ENCODE results near the gene FRMD8. TPM values are rescaled to one million over a fixed set of nuclear protein-coding genes. Genes with fewer than 3 reads are reported as not detected.

Gene FRMD8
- total RNA-seq, 1 donor from 2014 or later = 8.4 TPM

DNA sequence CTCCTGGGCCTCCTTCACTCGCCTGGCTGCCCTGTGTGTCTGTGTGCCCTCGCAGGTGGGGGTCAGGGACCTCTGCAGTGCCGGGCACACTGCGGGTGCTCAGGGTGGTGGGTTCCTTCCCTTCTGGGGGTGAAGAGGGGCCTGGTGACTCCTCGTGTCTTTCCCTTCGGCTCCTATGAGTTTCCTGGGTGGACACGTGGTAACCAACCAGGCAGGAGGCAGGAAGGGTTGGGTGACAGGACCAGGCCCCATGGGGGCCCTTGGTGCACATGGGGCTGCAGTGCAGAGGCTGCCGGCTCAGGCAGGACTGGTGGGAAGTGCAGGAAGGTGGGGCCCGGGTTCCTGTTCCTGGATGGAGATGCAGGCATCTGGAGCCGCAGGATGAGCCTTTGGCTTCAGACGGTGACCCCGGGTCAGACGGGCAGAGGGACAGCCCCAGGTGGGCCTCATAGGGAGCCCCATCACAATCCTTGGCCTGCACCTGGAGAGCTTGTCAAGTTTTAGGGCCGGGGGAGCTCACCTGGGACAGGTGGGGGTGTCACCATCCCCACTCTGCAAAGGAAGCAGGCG is 9.6 kb downstream of the FRMD8 start:
- intact Hi-C loops (cut with micrococcal nuclease) = no loop called here
- Histone ChIP-seq H3K27me3 (ENCODE audit: low read depth) (no peaks in the 10 kb centered on the region), H3K36me3 (peaks cover 72% of the 10 kb centered on the region), H3K9me3 (replicated peaks) (no peaks in the 10 kb centered on the region), H3K4me1 (peaks cover 26% of the 10 kb centered on the region), H3K4me3 (no peak overlapping the region), H3K27ac (replicated peaks) (no peak overlapping the region)
- TF ChIP-seq, protein P1, sequence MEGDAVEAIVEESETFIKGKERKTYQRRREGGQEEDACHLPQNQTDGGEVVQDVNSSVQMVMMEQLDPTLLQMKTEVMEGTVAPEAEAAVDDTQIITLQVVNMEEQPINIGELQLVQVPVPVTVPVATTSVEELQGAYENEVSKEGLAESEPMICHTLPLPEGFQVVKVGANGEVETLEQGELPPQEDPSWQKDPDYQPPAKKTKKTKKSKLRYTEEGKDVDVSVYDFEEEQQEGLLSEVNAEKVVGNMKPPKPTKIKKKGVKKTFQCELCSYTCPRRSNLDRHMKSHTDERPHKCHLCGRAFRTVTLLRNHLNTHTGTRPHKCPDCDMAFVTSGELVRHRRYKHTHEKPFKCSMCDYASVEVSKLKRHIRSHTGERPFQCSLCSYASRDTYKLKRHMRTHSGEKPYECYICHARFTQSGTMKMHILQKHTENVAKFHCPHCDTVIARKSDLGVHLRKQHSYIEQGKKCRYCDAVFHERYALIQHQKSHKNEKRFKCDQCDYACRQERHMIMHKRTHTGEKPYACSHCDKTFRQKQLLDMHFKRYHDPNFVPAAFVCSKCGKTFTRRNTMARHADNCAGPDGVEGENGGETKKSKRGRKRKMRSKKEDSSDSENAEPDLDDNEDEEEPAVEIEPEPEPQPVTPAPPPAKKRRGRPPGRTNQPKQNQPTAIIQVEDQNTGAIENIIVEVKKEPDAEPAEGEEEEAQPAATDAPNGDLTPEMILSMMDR (IDR thresholded peaks at IDR 0.05; ENCODE audit: borderline replicate concordance) = no peak
- no peak for DNase-seq

DNA sequence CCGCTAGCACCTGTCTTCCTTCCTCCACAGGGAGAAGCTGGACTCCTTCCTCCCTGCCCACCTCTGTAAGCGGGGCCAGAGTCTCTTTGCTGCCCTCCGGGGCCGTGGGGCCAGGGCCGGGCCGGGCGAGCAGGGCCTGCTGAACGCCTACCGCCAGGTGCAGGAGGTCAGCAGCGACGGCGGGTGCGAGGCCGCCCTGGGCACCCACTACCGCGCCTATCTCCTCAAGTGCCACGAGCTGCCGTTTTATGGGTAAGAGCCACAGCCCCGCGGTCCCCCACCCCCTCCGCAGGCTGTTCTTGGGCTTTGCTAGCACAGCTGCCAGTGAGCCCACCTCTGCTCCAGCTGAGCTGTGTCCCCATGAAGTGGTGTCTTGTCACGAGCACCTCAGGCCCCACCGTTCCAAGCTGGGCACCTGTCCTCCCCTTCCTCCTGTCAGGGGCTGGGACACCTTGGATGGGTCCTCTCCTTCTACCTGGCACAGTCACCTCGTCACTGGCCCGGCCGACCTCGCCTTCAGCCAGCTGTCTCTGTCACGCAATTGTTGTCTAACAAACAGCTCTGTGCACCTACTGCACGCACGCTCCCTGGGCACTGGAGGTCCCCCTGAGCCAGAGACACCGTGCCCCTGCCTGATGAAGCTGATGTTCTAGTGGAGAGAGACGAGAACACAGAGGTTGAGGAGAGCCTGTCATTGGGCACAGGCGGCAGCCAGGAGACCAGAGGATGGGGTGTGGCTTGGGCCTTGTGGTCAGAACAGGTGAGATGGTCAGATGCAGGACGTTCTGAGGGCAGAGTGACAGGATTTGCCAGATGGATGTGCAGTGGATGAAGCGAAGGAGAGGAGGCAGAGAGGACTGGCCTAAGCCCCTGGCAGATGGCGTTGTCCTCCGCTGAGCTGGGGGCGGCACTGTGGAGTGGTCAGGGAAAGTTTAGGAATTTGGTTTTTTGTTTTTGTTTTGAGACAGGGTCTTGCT is 10.6 kb downstream of the FRMD8 start:
- Histone ChIP-seq H3K27me3 (ENCODE audit: low read depth) (no peaks in the 10 kb centered on the region), H3K4me1 (peaks cover 16% of the 10 kb centered on the region), H3K27ac (replicated peaks) (no peak overlapping the region), H3K36me3 (peaks cover 76% of the 10 kb centered on the region), H3K4me3 (no peak overlapping the region), H3K9me3 (replicated peaks) (no peaks in the 10 kb centered on the region)
- no peak for DNase-seq
- intact Hi-C loops (cut with micrococcal nuclease) = no loop called here
- TF ChIP-seq, protein P1 (IDR thresholded peaks at IDR 0.05; ENCODE audit: borderline replicate concordance) = no peak

DNA sequence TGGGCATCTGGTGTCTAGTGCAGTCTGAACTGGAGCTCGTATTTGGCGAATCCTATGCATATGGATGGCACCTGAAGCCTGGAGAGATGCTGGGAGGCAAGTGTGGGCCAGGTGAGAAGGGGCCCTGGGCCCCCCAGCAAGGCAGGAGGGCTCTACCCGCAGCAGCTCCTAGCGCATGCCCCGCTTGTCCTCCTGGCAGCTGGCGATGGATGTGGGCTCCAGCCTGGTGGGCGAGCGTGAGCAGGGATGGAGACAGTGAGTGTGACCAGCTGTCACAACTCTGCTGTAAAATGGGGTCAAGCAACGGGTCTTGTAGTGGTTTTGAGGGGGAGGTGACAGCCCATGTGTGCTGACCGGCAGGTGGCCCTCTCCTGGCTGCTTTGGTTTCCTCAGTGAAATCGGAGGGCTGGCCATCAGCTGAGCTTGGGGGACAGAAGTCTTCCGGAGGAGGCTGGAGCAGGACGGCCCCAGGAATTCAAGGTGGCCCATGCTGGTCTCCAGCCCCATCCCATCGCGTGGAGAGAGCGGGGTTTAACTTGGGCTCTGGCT is 12.0 kb downstream of the FRMD8 start:
- H3K36me3 ChIP-seq = peaks cover 75% of the 10 kb centered on the region
- no peaks in the 10 kb centered on the region for H3K27me3 ChIP-seq (ENCODE audit: low read depth)
- H3K4me1 ChIP-seq = peaks cover 7% of the 10 kb centered on the region
- no peak overlapping the region for H3K4me3 ChIP-seq
- intact Hi-C loops (cut with micrococcal nuclease) = no loop called here
- H3K9me3 ChIP-seq (replicated peaks) = no peaks in the 10 kb centered on the region
- no peak for DNase-seq
- TF ChIP-seq, protein P1 (IDR thresholded peaks at IDR 0.05; ENCODE audit: borderline replicate concordance) = no peak
- no peak overlapping the region for H3K27ac ChIP-seq (replicated peaks)

DNA sequence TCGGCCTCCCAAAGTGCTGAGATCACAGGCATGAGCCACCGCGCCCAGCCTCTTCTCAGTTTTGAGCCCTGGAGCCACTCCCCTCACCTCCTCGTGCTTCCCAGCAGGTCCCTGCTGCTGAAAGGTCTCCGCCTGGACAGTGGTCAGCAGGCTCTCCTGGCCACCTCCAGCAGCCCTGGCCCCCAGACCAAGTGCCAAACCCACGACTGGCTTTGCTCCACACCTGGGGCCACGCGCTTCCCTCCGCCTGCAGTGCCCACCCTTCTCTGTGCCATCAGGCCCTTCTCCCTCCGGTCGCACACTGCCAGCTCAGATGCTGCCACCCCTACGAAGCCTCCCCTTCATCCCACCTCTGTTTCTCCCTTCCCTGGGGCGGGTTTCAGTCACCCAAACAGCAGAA is 12.8 kb downstream of the FRMD8 start:
- TF ChIP-seq, protein P1 (IDR thresholded peaks at IDR 0.05; ENCODE audit: borderline replicate concordance) = no peak
- H3K27me3 ChIP-seq (ENCODE audit: low read depth) = no peaks in the 10 kb centered on the region
- no peak overlapping the region for H3K4me3 ChIP-seq
- no peak overlapping the region for H3K27ac ChIP-seq (replicated peaks)
- H3K36me3 ChIP-seq = peaks cover 72% of the 10 kb centered on the region
- no peaks in the 10 kb centered on the region for H3K9me3 ChIP-seq (replicated peaks)
- DNase-seq = no peak
- H3K4me1 ChIP-seq = peaks cover 15% of the 10 kb centered on the region
- intact Hi-C loops (cut with micrococcal nuclease) = no loop called here

DNA sequence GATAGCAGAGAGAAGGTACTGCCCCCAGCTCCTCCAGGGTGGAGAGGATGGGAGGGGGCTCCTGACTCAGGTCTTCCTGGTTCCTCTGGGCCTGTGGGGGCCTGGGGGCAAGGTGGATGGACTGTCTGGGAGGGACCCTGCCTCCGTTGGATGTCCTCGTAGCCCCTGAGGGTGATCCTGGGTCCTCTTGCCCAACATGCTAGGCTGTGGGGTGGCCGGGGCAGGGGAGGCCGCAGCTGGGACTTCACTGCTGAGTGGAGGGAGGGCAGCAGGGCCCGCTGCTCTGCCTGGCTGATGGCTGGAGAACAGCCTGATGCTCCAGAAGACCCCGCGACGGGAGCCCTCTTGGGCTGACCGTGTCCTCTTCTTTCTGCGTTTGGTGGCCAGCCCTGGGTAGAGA is 13.4 kb downstream of the FRMD8 start:
- no peak overlapping the region for H3K27ac ChIP-seq (replicated peaks)
- TF ChIP-seq, protein P1 (IDR thresholded peaks at IDR 0.05; ENCODE audit: borderline replicate concordance) = no peak
- no peak overlapping the region for H3K4me3 ChIP-seq
- DNase-seq = no peak
- H3K36me3 ChIP-seq = peaks cover 71% of the 10 kb centered on the region
- peaks cover 21% of the 10 kb centered on the region for H3K4me1 ChIP-seq
- no peaks in the 10 kb centered on the region for H3K27me3 ChIP-seq (ENCODE audit: low read depth)
- H3K9me3 ChIP-seq (replicated peaks) = no peaks in the 10 kb centered on the region
- intact Hi-C loops (cut with micrococcal nuclease) = no loop called here
